Activated CD8-positive, alpha-beta memory T cell treated with anti-CD3 and anti-CD28 coated beads for 1 hour (primary cell): Measurements from ENCODE around the gene CACNG5.
A peak's percentile ranks its signal among the peaks of the same experiment; 100 is the strongest.

Experiments used
- DNase-seq, 2 donors: peaks; one replicate each; pipeline ENCODE4 v3.0.0-alpha.2; 2020; ENCODE audit warnings: low read depth in 1 of 2; ENCODE audit errors: extremely low read depth in 1 of 2

CACNG5 gene

DNA sequence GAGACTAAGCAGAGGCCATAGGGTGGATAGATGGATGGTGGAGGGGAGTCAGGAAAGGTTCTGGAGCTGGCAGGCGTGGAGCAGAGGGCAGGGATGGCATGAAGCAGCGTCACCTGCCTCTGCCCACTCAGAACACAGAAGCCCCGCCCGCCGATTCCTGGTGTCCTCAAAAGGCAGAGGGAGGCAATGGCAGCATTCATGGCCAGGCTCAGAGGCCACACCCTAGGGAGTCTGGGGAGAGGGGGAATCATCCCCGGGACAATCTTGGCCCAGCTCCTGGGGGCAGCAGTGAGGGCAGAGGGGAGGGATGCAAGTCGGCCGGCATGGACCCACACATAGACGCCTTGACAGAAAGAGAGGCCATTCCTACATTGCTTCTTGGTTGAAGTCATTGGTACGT lies 68.9 kb downstream of the CACNG5 start:
- DNase-seq = no peak

DNA sequence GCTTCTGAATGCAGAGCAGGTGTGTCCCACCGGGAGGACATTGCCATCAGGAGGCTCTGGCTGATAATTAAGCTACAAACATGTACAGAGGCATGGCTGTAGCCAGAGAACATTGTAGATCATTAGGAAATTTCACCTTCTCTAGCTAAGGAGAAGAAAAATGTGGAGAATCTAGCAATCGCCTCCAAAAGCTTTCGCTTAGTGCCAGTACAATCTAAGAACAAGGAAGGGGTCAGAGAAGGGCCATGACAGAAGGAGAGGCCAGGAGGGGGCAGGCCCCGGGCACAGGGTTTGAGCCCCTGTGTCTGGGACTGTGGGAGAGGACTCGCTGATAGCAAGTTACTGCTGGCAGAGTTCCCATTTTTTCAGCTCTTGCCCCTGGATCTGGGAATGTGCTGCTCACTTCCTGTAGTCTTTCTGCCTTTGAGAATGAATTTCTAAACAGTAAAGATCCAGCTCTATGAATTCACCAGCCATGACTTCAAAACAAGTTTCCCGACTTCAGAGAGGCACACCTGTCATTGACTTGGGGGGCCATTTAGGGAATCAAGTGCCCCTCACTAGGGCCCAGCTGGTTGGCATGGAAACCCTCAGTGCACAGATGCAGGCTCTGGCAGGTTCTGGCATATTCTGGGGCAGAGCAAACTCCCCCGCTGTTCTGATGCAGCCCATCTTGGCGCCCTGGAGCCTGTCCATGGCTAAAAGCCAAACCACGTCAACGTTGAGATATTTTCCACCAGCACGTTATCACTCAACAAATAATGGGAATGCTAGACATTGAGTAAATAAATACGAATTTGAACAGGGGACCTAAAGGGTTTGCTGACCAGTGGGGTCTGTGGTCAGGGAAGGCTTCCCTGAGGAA lies 70.1 kb downstream of the CACNG5 start:
- no peak for DNase-seq

DNA sequence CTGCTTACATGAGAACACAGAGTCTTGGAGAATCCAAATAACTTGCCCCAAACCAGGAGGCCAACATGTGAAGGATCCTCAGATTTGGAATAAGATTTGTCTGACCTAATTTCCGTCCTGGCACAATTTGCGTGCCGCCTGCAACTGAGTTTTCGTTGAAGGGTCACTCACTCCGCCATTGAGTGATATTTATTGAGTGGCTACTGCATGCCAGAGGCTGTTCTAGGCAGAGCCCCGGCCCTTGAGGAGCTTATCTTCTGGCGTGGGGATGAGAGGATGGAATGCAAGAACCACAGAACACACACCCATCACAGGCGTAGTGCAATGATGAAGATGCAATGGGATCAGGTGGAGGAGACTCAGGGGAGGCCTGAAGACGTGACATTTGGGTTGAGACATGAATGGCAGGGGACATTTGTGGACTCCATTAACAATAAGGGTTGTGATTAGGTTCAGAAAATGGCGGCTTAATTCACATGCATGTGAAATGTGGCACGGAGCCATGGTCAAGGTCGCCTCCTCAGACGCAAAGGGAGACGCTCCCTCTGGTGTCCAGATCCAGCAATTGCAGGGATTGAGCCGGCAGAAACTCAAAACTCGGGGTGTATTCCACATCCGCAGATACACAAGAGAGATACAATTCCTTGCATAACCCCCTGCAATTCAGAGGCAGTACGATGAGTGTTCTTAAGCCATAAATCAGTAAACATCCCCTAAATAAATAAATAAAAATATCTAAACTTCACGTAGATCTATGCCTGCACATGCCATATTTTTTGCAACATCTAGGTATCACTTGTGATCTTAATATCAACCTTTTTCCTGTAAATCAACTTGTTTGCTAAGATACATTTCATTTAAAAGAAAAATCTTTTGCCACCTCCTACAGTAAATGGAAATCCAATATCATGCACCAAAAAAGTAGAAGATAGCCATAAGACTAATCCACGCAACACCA lies 71.7 kb downstream of the CACNG5 start:
- peak; percentile 5 to 35 for DNase-seq

DNA sequence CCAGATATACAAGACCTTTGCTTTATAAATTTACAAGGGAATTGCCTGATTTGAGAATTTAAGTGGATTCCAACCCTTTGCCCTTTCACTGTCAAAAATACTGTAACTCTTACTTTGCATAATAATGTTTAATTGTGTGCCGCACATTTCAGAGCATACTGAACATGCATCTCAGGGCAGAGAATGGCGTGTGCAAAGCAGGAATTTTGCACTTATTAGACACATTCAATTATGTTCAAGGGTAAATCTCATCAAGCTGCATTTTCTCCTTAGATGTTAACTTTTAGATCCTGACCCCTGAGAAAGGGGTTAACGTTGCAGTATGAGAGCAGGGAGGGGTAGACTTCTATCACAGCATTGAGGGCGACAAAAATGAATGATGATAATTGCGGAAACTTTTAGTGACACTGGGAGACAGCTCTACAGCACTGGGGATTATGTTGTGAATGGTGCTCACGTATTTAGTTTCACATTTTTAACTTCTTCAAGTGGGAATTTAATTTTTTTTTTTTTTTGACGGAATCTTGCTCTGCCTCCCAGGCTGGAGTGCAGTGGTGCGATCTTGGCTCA lies 75.0 kb downstream of the CACNG5 start:
- no peak for DNase-seq

DNA sequence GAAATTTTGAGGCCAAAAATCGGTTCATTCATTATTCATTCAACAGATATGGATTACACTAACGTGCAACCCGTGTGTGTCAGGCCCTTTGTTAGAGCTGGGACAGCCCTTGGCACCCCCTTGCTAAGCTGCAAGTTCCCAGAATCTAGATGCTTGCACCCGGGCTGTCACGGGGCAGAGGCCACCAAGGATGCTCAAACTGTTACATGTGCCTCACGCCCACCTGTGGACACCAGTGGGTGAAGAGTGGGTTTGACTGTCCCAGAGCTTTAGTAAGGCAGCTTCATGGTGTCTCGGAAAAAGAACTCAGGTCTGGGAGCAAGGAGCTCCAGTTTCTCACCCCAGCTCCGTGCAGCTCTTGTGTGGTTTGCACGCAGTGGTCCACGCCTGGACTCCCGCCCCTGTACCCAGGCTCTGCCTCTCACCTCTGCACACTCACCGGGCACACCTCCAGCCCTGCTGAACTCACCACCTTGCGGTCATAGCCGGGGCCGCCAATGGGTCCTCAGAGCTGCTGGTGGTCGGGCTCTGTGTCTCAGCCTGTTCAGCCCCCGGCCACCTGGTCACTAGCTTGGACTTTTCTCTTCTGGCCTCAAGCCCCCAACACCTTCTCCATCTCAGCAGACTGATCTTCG lies 75.9 kb downstream of the CACNG5 start:
- no peak for DNase-seq

DNA sequence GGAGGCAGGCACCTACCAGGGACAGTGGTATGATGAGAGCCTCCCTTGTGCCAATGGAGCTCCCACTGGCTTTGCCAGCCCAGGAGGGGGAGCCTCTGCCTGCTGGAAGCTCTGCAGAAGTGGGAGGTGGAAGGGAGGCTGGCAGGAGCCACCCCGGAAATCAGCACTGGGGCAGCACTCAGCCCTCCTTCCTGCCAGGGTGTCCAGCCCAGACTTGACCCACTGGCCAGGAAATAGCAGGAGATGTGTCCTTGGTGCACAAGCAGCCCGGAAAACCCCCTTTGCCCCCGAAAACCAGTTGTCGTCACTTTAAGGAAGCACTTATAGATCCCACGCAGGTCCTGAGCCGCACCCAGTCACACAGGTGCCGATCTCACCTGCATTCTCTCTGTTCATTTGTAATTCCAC lies 80.3 kb downstream of the CACNG5 start:
- no peak for DNase-seq

DNA sequence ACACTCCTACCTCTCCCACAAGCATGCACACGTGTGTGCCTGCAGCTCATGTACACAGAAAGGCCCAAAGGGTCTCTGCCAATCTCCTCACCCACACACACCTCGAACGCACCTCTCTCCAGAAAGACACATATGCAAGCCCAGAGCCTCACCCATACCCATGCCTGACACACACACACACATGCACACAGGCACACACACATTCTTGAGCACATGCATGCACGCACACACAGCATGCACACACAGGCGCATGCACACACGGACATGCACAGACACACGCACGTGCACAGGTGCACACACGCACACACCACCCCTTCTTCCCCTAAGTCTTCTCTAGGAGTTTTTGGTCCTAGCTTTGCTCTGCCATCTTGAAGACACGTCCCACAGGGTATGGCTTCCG lies 80.9 kb downstream of the CACNG5 start:
- DNase-seq = no peak

DNA sequence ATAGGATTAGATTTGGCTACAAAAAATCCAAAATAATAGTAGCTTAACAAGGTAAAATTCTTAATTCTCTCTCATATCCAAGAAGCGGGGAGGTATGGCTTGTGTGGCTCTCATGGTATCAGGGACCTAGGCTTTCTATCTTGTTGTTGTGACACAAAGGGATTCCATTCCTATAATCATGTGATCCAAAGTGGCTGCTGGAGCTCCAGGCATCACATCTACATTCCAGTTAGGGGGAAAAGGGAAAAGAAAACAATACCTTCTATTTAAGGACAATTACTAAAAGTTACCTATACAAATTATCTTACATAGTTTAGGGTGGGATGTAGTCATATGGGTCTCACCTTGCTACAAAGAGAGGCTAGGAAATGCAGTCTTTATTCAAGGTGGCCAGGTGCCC lies 82.0 kb downstream of the CACNG5 start:
- no peak for DNase-seq

DNA sequence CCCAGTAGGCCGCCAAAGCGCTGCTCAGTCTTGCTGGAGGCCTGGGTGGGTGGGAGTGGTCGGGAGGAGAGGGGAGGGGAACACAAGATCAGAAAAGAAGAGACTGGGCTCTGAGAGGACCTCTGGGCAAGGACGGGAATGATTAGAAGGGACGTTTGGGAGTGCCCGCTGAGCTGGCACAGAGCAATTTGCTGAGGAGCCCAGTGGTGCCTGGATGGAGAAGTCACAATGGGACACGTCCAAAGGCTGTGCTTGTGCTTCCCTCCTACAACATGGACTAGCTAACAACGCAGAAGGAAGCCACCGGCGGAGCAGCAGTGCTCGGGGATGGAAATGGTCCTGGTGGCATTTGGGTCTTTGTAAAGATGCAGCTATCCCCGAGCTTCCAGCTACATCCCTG lies 84.0 kb downstream of the CACNG5 start:
- DNase-seq = no peak

DNA sequence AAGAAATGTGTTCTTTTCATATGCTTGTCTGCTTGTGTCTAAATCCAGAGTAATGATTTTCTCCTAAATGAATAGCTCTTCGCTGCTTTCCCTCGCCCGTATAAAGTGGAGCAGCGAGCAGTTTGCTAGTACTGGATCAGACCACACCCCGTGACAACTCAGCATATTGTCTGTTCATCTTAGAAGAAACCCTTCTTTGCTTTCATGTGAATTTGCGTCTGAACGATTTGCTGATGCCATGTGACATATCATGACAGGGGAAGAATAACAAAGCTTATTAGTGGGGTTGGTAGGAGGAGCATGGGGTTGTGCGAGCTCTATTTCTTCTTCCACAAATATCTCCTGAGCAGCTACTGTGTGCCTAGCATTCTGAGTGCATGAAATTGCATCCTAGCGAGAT lies 85.5 kb downstream of the CACNG5 start:
- no peak for DNase-seq

DNA sequence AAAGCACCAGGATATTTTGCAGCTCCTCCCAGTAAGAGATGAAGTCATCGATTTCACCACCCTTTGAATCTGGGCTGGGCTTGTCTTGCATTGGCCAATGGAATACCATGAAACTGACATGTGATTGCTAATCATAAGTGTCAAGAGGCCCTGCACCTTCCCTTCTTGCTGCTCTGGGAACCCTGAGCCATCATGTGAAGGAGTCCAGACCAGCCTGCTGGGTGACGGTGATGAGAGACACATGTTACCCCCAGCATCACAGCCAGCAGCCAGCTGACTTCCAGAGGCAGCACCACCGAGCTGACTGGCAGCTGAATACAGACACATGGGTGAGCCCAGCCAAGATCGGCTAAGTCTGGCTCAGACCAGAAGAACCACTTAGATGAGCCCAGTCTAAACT lies 86.0 kb downstream of the CACNG5 start:
- no peak for DNase-seq

DNA sequence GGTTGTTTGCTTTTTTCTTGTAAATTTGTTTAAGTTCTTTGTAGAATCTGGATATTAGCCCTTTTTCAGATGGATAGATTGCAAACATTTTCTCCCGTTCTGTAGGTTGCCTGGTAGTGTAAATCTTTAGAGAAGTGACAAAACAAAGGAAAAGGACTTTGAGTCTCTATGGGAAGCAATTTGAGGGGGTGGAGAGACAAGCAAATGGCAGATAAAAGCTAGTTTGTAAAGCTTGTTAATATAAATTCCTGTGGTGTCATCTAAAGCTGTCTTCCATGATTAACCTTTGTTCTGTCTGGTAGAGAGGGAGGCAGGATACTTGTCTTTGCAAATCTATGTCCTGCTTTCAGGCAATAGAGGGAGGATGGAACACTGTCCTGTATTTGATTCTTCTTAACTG lies 89.0 kb downstream of the CACNG5 start:
- no peak for DNase-seq

DNA sequence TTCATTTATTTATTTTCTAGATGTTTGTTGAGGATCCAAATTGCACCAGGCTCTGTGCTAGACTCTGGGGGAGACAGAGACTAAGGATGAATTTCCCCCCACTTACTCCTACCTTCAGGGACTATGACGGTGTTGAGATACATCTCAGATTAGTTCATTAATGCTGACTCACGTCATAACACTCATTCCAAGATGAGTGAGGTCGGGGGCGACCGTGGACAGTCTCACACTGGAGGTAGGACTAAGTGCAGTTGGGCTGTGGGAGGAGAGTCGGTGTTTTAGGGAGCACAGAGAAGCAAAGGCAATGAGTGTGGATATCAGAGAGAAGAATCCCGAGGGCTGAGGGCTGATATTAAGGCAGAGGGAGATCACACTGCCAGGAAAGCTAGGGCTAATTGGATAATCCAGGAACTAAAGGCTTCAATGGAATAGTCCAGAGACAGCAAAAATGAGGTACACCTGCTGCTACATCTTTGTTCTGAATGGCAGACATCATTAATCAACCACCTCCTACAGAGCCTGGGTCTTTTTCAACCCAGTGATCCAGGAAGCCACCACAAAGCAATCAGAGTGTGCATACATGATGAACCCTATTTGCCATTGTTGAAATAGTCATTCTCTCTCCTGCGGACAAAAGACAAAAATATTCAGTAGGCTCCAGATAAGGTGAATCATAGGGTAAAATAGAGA lies 91.0 kb downstream of the CACNG5 start:
- no peak for DNase-seq

DNA sequence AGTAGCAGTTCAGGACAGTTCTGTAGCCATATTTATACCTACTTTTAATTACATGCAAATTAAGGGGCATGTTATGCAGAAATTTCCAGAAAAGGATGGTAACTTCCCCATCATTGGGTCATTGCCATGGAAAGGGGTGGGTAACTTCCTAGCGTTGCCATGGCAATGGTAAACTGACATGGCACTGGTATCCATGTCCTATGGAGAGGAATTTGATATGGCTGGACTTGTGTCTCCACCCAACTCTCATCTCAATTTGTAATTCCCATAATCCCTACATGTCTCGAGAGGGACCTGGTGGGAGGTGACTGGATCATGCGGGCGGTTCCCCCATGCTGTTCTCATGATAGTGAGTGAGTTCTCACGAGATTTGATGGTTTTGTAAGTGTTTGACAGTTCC lies 94.0 kb downstream of the CACNG5 start:
- no peak for DNase-seq

DNA sequence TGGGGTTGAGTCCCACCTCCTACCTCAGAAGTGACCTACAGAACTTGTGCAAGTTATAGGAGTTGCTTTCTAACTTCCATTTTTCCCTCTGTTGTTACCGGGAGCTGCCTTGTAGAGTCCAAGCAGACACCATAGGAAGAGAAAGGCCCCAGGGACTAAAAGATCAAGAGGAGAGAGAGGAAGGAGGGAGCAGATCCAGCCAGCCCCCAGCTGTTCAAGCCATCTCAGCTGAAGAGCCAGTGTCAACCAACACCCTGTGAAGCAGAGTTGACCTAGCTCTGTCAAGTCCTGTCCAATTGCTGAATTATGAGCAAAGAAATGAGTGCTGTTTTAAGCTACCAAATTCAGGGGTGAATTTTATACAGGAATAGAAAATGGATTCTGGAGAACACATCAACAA lies 94.7 kb downstream of the CACNG5 start:
- no peak for DNase-seq

DNA sequence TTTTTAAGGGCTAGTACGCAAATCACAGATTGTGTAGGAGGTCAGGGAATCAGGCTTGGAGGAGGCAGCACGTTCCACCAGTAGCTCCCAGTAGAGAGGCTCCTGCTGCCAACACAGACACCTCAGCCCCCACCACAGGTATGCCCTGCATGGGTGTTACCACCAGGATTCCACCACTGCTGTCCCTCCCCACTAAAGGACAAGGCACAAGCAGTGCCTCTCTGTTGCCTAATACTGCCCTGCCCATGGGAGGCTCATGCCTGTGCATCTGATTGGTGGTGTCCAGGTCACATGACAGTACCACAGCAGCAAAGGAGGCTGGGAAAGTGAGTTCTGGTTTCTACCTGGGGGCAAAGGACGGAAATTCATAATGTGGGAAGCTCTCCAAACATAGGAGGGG lies 96.0 kb downstream of the CACNG5 start:
- DNase-seq = no peak

DNA sequence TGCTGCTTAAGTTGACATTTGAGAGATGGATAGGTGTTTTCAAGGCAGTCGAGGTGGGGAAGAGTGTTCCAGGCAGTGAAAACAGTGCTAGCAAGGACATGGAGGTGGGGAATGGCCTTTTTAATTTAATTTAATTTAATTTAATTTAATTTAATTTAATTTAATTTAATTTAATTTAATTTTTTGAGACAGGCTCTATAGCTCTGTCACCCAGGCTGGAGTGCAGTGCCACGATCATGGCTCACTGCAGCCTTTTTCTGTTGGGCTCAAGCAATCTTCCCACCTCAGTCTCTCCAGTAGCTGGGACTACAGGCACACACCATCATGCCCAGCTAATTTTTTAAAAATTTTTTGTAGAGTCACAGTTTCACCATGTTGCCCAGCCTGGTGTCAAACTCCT lies 97.4 kb downstream of the CACNG5 start:
- DNase-seq = no peak

DNA sequence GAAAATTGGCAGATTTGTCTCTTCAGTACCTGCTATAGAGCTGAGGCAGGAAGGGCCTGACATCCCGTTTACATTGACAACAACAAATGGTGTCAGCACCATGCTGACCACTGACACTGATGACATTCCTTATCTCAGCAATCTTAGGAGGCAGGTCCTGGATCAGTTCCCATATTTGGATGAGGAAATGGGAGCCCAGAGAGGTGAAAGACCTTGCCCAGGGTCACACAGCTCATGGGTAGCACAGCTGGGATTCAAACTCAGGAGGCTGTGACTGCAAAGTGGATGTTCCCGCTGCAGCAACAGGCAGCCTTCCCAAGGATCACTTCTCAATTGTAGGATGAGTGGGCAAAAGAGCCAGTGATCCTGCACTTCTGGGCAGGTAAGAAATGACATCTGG lies 99.1 kb downstream of the CACNG5 start:
- DNase-seq = no peak
